Muscle of back (tissue), 13 donors: ENCODE results near the gene LRRC43. TPM values are rescaled to one million over a fixed set of nuclear protein-coding genes. Genes with fewer than 3 reads are reported as not detected.

Experiments used
- DNase-seq, 3 donors: peaks; one replicate each; pipeline versions ENCODE4 v3.0.0 to v3.0.0-alpha.2; 2013
- long read RNA-seq, 9 donors: transcript quantifications; one replicate each; lab custom pipeline, GENCODE V29; 2026
- polyA plus RNA-seq, 10 donors: library from polyadenylated mRNA; unstranded; fragments of 120-200 nt; gene quantifications; one replicate each; pipeline ENCODE4 v1.2.1, GENCODE V29; 2013; ENCODE audit not compliant: insufficient read length in 10 of 10

LRRC43 gene, protein sequence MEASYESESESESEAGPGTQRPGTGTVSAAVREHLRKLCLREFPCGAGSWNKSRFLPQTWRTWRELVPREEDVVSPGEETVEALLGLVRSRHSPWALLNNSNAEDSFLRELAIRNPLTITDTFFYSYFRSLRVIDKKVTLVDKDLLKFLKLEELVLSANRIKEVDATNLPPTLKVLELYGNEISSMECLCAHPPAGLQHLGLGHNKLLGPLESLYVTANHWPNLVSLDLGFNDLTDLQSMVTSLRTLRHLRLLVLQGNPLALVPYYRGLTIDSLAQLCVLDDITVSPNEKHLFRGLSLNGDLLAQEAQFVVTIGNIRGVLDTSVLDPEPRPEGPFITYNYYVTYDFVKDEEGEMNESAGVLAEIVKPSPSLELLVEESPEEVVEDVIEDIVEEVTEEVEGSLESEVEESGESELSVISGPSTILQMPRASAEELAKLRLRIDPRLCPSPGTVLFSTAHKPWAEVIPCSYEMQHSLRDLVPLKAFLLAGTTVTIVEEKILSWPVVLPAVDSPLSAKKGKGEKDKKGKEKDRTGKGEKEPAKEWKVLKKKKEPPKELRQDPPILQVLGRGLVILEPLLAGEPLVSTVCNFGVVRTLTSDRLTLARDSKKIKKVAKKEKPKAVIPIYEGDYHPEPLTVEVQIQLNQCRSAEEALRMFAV
- polyA plus RNA-seq, result under 1 TPM in 8 of 10 donors, not detected in 2; 0.22 to 0.80 (median 0.38) TPM
- long read RNA-seq, donor 1, result 0 reads
- long read RNA-seq, donor 2, result 0 reads
- long read RNA-seq, donor 3, result 0 reads
- long read RNA-seq, donor 4, result 0 reads
- long read RNA-seq, donor 5, result 0 reads
- long read RNA-seq, donor 6, result 0 reads
- long read RNA-seq, donor 7, result 0 reads
- long read RNA-seq, donor 8, result 0 reads
- long read RNA-seq, donor 9, result 0 reads

DNA sequence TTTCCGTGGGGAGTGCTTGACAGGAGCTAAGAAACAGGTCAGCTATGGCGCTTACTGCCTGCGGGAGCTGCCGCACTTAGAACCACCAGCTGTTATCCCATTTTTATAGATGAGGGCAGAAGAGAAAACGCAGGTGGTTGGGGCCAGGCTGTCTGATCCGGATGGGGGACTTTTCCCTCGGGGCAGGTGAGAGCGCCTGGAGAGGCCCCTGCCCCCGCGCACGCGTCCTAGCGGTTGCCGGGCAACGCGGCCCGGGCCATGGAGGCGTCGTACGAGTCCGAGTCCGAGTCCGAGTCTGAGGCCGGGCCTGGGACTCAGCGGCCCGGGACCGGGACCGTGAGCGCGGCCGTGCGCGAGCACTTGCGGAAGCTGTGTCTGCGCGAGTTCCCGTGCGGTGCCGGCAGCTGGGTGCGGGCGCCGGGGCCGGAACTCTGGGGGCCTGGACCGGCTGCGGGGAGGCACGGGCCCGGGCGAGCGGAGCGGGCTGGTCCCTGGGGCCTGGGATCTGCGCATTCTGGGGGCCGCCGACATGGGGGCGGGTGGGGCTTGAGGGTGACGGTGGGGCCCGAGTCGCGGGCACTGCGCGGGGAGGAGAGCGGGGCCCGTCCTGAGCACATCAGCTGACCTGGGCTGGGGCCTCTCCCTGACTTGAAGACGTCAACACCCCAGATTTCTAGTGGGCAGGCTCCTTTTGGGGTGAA is at the start of gene LRRC43:
Gene LRRC43, plus strand, starts transcription at position 237 of the 701 bp plus-strand sequence. Its CDS starts 22 bp downstream, at position 259.
- peak in 2 of 3 donors; percentile 44 to 64 for DNase-seq

DNA sequence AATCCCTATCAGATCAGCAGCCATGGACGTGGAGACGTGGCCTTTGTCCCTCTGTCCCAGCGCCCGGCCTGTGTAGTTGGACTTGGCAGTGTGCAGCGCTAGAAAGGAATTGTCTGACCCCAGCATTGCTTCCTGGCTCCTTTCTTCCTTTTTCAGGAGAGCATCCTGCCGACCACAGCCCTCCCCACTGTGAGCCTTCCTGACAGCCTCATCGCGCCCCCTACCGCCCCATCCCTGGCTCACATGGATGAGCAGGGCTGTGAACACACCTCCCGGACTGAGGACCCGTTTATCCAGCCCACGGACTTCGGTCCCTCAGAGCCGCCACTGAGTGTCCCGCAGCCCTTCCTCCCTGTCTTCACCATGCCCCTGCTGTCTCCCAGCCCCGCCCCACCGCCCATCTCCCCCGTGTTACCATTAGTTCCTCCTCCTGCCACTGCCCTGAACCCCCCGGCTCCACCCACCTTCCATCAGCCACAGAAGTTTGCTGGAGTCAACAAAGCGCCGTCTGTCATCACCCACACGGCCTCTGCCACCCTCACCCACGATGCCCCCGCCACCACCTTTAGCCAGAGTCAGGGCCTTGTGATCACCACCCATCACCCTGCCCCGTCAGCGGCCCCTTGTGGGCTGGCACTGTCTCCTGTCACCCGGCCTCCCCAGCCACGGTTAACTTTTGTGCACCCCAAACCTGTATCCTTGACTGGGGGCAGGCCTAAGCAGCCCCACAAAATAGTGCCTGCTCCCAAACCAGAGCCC is 49.6 kb upstream of the LRRC43 start:
- DNase-seq, result no peak

DNA sequence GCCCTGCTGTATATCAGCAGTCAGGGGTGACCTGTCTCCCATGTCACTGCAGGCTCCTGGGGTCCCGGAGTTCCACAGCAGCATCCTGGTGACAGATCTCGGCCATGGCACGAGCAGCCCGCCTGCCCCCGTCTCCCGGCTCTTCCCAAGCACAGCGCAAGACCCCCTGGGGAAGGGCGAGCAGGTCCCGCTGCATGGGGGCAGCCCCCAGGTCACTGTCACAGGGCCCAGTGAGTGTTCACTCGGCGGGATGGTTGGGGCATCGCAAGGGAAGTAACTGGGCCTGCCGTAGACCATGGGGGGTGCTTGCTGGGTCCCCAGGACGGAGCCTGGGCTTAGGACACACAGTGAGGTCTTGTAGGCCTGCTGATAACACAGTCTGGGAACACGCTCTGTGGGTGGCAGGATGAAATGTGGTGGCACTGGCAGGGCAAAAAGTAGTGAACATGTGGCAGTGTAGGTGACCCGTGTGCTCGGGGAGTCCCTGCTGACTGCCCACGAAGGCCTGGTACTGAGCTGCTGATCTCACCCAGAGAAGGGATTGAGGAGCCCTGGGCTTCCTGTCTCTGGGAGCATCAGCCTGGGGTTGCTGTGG is 47.4 kb upstream of the LRRC43 start:
- DNase-seq, result no peak

DNA sequence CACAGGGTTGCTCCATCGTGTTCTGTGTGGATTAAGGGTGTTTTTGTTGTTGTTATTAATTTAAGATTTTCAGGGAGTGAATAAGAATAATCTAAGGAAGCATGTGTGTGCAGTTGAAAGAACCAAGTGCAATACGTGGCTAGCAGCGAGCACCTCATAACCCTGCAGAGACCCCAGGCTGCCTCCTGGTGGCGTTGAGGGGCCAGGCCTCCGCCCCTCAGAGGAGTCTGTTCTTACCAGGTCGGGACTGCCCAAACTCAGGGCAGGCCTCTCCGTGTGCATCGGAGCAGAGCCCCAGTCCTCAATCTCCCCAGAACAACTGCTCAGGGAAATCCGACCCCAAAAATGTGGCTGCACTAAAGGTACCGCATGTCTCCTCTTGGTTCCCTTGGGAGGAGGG is 45.7 kb upstream of the LRRC43 start:
- no peak for DNase-seq

GRCh38 chr12:122137681-122138080 is 45.2 kb upstream of the LRRC43 start:
- DNase-seq, result no peak

- DNase-seq, result no peak
Observed at GRCh38 chr12:122138181-122138580, 44.7 kb upstream of the LRRC43 start.

GRCh38 chr12:122138616-122139015 is 44.3 kb upstream of the LRRC43 start:
- DNase-seq, result no peak

DNA sequence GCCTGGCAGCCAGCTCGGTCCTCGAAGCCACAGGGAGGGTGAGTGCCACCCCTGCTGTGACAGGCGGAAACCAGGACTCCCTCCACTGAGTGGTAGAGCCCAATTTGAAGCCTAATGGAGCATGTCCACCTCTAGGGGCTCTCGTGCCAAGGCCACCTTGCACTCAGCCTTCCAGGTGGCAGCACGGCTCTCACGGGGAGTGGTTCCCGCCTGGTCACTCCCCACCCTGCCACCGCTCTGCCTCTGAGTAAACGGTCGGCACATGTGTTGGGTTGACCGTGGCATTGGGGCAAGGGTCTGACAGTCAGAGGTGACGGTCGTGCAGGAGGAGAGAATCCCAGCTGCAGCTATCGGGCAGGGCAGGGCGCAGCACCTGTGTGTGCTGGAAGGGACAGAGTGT is 43.7 kb upstream of the LRRC43 start:
- no peak for DNase-seq

GRCh38 chr12:122139941-122140340 is 43.0 kb upstream of the LRRC43 start:
- no peak for DNase-seq

GRCh38 chr12:122140467-122141257 is 42.3 kb upstream of the LRRC43 start:
- no peak for DNase-seq

DNA sequence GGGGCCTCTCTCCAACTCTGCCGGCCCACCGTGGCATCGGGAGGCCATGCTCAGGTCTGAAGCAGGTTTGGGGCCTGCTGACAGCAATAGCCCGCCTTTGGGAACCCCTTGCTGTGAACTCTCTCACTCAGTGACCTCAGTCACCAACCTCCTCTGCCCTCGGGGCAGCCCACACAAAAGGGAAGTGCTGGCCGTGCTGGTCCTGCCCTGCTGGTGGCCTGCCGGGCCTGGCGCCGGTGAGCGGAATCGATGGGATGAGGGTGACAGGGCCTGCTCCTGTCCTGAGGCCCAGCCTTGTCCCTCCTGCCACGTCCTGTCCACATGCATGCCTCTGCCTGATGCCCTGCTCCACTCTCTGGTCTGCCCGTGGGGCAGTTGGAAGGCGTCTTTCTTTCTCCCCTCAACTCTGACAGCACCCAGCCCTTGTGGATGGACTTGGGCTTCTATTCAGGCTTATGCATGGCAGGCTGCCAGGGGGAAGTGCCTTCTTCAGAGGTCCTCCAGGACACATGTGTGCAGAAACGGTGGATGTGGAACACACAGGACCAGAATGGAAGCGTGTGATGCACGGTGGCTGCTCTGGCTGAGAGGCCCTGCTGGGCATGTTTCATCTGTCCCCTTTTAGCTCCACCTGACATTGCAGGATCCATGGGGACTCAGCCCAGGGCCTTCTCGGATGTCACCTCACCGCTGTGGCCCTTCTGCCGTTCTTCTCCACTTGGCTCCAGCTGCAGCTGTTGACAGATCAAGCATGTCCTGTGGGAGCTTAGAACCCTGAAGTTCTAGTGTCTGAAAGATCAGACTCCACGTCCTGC is 40.8 kb upstream of the LRRC43 start:
- no peak for DNase-seq

DNA sequence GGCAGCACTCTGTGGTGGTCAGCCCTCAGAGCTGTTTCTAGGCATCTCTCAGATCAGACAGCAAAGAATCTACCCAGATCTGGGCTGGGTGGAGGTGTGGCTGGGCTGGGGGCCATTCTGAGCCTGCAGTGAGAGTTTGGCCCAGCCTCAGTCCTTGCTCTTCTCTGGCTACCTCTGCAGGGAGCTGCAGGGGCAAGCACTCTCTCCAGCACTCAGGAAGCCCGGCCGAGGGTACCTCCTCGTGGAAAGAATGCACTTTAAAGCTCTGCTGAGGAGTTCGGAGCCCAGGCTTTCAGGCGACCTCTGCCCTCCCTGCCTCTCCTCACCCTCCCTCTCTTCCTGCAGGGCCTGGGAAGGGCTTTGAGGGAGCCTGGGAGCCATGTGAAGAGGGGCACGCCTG is 40.1 kb upstream of the LRRC43 start:
- no peak for DNase-seq

DNA sequence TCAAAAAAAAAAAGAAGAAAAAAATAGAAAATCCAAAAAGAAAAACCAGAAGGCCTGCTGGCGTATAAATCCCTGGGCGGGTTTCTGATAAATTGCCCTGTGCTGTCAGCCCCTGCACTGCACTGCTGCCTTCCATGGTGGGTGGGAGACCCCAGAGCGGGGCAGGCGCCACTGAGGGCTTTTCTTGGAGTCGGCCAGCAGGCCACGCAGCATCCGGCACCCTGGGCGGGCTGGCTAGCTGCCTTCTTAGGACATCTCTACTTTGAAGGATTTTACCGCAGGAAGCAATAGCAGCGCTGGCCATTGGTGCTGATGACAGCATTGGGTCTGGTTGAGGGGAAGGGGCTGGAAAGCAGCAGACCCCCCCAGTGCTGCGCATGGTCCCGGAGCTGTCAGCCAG is 38.0 kb upstream of the LRRC43 start:
- no peak for DNase-seq

DNA sequence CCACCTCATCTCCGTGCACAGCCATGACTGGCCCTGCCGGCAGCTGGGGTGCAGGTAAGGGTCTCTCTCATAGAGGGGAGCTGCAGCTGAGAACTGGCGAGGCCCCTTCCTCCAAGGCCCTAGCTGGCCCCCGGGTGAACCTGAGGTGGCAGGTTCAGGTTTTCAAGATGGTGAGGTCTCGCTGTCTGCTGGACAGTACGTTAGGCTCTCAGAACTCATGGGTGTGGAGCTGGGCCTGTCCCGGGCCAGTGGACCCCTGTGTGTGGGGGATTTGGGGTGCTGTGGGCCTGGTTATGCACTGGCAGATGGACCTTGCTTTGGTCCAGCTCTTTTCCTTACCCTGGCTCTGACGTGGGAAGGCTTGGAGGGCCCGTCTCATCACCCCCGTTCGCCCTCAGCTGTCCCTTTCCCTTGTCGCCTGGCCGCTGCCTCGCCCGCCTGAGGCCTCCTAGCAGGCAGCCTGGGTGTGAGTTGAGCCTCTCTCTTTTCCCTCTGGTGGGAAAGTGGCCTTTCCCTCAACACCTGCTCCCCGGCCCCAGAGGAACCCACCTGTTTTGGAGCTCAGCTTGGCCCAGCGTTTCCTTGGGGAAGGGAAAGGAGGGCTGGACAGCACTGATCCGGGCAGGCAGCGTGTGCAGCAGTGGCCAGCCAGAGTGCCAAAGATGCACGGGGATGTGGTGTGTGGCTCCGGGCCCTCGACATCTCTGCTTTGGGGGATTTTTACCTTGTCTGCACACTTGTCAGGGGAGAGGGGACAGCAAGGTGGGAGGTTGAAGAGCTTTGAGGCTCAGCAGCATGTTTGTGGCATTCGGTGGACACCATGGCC is 37.2 kb upstream of the LRRC43 start:
- DNase-seq, result no peak

GRCh38 chr12:122147514-122148290 is 35.2 kb upstream of the LRRC43 start:
- no peak for DNase-seq

- no peak for DNase-seq
Observed at GRCh38 chr12:122148657-122149056, 34.3 kb upstream of the LRRC43 start.

DNA sequence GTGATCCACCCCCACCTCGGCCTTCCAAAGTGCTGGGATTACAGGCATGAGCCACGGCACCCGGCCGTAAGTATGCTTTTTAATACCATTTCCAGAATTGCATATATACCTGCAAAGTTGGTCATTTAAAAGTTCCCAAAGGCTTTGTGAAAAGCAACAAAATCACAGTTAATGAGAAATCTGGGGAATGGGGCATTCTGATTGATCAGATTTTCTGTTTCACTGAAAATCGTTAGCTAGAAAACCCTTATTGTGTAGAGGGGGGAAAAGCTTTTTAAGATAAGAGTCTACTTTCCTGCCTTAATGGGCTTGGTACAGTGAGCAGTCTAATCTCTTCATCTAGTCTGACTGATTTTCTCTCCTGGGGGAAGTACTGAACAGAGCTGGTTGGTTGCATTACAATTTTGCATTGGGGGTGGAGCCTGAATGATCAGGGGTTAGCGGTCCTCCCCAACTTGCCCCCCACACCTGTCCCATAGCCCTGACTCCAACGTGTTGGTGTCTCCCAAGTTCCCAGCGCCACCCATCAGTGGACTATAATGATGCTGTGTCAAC is 32.7 kb upstream of the LRRC43 start:
- no peak for DNase-seq
